Thoracic aorta (tissue), 2 donors: ENCODE results near the gene ST7. TPM values are rescaled to one million over a fixed set of nuclear protein-coding genes. Genes with fewer than 3 reads are reported as not detected.

Experiments
- ATAC-seq: fragments of 150-250 bp; one replicate; pipeline ENCODE4 v1.8.0; 2017; ENCODE audit warnings: low read depth; ENCODE audit not compliant: insufficient number of reproducible peaks, low FRiP score
- DNase-seq: peaks from one replicate; pipeline ENCODE4 v3.0.0-alpha.2; 2020; ENCODE audit warnings: low spot score
- H3K27ac ChIP-seq, 2 donors: fragments of 200-600 bp; sonication (generic); 1 replicate in 1 of 2; 2 replicates in 1 of 2; pipeline ENCODE4 v1.5.1; 2016; ENCODE audit warnings: mild to moderate bottlenecking in 2 of 2, moderate library complexity in 2 of 2
- H3K27me3 ChIP-seq: fragments of 200-600 bp; sonication (generic); replicated peaks from 2 replicates; pipeline ENCODE4 v1.6.0; 2016; ENCODE audit warnings: mild to moderate bottlenecking; ENCODE audit not compliant: insufficient read depth
- H3K36me3 ChIP-seq: fragments of 200-600 bp; sonication (generic); one replicate; pipeline ENCODE4 v1.5.1; 2016
- H3K4me1 ChIP-seq, 2 donors: fragments of 200-600 bp; sonication (generic); 1 replicate in 1 of 2; 2 replicates in 1 of 2; pipeline versions ENCODE4 v1.5.1 to v1.6.0; 2016; ENCODE audit warnings: low read depth in 2 of 2, mild to moderate bottlenecking in 1 of 2; ENCODE audit not compliant: control insufficient read depth in 1 of 2
- H3K4me3 ChIP-seq: fragments of 200-600 bp; sonication (generic); 2 replicates; pipeline ENCODE4 v1.5.1; 2016; ENCODE audit warnings: mild to moderate bottlenecking
- H3K9me3 ChIP-seq: fragments of 200-600 bp; sonication (generic); 2 replicates; pipeline ENCODE4 v1.5.1; 2016
- total RNA-seq, 2 donors: library from RNA; depleted of rRNA; stranded (reverse); fragments of >200 nt; gene quantifications; one replicate each; pipeline versions ENCODE4 v1.1.0 to v1.2.3, GENCODE V29; 2016
- TF ChIP-seq, protein P1 (sequence below): fragments of 200-600 bp; sonication (generic); IDR thresholded peaks from one replicate; pipeline ENCODE4 v1.5.1; 2019; ENCODE audit warnings: antibody characterized with exemption

The ST7 gene
- total RNA-seq, 2 donors from 2014 or later = 29.8 to 56.2 TPM

DNA sequence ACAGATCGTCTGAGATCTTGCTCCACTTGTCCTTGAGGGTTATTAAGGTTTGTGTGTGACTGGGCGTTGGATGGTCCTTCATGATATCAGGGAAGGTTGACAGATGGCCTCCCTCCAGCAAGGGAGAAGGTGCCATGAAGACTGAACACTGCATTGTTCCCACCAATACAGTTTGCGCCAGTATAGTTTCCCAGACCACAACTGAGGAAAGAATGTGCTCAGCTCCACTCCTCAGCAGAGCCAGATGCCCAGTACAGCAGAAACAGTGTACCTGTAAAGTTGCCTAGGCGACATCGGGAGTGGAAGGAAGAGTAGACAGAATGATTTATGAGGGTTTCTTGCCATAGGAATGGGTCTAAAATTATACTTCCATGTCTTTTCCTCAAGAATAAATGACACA is 137.5 kb downstream of the ST7 start:
- Histone ChIP-seq H3K4me1 (peaks cover 16 to 22% of the 10 kb centered on the region in 2 donors), H3K27me3 (no peaks in the 10 kb centered on the region), H3K27ac (no peak overlapping the region), H3K36me3 (no peaks in the 10 kb centered on the region), H3K4me3 (no peak overlapping the region), H3K9me3 (no peaks in the 10 kb centered on the region)
- TF ChIP-seq, protein P1, sequence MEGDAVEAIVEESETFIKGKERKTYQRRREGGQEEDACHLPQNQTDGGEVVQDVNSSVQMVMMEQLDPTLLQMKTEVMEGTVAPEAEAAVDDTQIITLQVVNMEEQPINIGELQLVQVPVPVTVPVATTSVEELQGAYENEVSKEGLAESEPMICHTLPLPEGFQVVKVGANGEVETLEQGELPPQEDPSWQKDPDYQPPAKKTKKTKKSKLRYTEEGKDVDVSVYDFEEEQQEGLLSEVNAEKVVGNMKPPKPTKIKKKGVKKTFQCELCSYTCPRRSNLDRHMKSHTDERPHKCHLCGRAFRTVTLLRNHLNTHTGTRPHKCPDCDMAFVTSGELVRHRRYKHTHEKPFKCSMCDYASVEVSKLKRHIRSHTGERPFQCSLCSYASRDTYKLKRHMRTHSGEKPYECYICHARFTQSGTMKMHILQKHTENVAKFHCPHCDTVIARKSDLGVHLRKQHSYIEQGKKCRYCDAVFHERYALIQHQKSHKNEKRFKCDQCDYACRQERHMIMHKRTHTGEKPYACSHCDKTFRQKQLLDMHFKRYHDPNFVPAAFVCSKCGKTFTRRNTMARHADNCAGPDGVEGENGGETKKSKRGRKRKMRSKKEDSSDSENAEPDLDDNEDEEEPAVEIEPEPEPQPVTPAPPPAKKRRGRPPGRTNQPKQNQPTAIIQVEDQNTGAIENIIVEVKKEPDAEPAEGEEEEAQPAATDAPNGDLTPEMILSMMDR = no peak
- DNase-seq (no peak), ATAC-seq (no peak)

DNA sequence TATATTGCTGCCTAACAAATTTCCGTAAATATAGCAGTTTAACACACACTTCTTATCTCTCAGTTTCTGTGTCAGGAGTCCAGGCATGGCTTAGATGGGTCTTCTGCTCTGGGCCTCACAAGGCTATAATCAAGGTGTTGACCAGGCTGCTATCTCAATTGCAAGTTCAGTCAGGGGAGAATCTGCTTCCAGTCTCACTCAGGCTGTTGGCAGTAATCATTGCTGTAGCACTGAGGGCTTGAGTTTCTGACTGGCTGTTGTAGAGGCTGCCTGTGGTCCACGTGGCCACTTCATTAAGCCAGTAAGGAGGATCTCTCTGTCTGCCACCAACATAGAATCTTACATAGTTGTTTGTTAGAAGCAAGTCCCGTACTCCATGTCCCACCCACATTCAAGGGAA is 138.4 kb downstream of the ST7 start:
- Histone ChIP-seq H3K4me3 (no peak overlapping the region), H3K9me3 (no peaks in the 10 kb centered on the region), H3K36me3 (no peaks in the 10 kb centered on the region), H3K27me3 (no peaks in the 10 kb centered on the region), H3K27ac (no peak overlapping the region), H3K4me1 (peaks cover 15 to 23% of the 10 kb centered on the region in 2 donors)
- TF ChIP-seq, protein P1 = no peak
- no peak for DNase-seq
- no peak for ATAC-seq

DNA sequence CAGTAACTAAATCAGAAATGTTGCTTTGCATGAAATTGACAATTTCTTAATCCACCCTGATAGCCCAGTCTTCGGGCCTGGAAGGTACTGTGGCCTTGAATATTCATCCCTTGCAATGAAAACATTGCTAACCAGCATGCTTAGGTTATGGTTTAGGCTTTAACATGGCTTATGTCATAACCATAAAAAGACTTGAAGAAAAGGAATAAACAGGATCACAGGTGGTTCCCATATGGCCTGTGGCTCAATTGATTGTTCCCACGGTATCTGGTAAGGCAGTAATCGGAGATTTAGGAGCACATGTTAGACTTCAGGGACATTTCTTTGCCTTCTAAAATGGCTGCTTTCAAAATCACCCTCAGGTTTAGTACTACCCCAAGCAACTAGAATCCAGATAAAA is 139.5 kb downstream of the ST7 start:
- no peak for DNase-seq
- TF ChIP-seq, protein P1 = no peak
- no peak for ATAC-seq

DNA sequence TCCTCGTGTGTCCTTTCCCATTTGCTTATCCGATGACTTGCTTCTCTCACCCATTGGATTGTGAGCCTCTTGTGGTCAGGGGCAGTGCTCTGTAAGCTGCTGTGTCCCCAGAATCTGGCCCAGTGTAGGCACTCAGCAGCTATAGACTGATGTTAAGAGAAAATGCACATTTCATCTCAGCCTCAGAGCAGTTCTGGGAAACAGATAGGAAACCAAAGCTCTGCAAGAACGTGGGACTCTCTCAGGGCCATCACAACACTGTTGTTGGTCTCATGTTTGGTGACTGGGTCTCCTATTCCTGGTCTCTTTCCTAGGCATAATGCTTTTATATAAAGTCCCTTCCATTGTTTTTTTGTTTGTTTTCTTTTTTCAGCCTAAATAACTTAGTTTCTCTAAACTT is 141.2 kb downstream of the ST7 start:
- Histone ChIP-seq H3K4me1 (peaks cover 6 to 19% of the 10 kb centered on the region in 2 donors), H3K9me3 (no peaks in the 10 kb centered on the region), H3K4me3 (no peak overlapping the region), H3K27ac (no peak overlapping the region), H3K27me3 (no peaks in the 10 kb centered on the region), H3K36me3 (no peaks in the 10 kb centered on the region)
- DNase-seq = no peak
- ATAC-seq = no peak
- TF ChIP-seq, protein P1 = no peak

More for the DNA sequence above, 139.5 kb downstream of the ST7 start:
- no peak overlapping the region for H3K27ac ChIP-seq
- no peaks in the 10 kb centered on the region for H3K27me3 ChIP-seq
- no peak overlapping the region for H3K4me3 ChIP-seq
- no peaks in the 10 kb centered on the region for H3K36me3 ChIP-seq
- H3K9me3 ChIP-seq = no peaks in the 10 kb centered on the region
- peaks cover 9 to 15% of the 10 kb centered on the region in 2 donors for H3K4me1 ChIP-seq

DNA sequence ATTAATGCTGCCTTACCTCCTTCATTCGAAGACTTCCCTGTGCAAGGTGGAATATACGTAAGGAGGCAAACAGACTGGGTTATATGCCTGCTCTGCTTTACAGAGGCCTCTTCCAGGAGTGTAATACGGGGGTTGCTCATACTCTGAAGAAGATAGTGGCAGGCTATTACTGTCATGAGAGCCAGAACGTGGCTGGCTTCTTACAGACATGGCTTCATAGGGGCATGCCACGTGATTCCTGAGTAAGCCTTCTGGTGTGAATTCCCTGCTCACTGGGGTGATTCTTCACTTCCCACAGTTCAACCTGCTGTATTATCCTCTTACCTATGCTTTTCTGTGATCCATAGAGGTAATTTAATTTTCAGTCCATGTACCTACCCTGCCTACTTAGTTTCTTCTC is 141.8 kb downstream of the ST7 start:
- ATAC-seq = no peak
- Histone ChIP-seq H3K4me3 (no peak overlapping the region), H3K4me1 (peaks cover 6 to 19% of the 10 kb centered on the region in 2 donors), H3K27me3 (no peaks in the 10 kb centered on the region), H3K27ac (no peak overlapping the region), H3K9me3 (no peaks in the 10 kb centered on the region), H3K36me3 (no peaks in the 10 kb centered on the region)
- TF ChIP-seq, protein P1 = no peak
- DNase-seq = no peak
